ENCODE data around the gene KRTAP13-2.

KRTAP13-2 gene

DNA sequence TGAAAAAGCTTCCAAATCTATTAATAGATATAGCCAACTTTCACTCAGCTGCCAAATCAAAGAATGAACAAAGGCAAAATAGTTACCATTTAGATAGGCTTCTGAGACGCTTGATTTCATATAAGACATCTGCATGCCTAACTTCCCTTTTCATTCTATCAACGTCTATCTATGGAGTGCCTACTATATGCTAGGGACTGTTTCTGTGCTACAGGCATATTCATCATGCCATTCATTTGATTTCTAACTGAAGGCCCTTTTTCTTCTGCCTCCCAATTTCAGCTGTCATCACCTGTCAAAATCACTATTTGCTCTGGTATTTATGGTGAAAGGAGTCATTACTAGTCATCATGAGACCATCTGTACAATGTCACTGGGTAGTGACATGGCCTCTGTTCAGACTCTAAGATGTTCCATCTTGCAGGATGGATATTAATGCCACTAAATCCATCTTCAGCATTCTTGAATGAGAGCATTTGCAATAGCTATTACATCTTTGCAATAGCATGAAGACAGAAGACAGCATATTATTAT lies 19.5 kb upstream of the KRTAP13-2 start:
- TF ChIP-seq SPI1 (IDR thresholded peaks at IDR 0.05; ENCODE audit: borderline replicate concordance, low read depth) (no peak), POLR2AphosphoS5 (IDR thresholded peaks at IDR 0.05; ENCODE audit: low read depth) (no peak), GABPA (IDR thresholded peaks at IDR 0.05; ENCODE audit: low read depth) (no peak)
- TF ChIP-seq, protein P1, sequence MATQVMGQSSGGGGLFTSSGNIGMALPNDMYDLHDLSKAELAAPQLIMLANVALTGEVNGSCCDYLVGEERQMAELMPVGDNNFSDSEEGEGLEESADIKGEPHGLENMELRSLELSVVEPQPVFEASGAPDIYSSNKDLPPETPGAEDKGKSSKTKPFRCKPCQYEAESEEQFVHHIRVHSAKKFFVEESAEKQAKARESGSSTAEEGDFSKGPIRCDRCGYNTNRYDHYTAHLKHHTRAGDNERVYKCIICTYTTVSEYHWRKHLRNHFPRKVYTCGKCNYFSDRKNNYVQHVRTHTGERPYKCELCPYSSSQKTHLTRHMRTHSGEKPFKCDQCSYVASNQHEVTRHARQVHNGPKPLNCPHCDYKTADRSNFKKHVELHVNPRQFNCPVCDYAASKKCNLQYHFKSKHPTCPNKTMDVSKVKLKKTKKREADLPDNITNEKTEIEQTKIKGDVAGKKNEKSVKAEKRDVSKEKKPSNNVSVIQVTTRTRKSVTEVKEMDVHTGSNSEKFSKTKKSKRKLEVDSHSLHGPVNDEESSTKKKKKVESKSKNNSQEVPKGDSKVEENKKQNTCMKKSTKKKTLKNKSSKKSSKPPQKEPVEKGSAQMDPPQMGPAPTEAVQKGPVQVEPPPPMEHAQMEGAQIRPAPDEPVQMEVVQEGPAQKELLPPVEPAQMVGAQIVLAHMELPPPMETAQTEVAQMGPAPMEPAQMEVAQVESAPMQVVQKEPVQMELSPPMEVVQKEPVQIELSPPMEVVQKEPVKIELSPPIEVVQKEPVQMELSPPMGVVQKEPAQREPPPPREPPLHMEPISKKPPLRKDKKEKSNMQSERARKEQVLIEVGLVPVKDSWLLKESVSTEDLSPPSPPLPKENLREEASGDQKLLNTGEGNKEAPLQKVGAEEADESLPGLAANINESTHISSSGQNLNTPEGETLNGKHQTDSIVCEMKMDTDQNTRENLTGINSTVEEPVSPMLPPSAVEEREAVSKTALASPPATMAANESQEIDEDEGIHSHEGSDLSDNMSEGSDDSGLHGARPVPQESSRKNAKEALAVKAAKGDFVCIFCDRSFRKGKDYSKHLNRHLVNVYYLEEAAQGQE (IDR thresholded peaks at IDR 0.05; ENCODE audit: insufficient replicate concordance, low read depth): no peak
- TF ChIP-seq, protein P2, sequence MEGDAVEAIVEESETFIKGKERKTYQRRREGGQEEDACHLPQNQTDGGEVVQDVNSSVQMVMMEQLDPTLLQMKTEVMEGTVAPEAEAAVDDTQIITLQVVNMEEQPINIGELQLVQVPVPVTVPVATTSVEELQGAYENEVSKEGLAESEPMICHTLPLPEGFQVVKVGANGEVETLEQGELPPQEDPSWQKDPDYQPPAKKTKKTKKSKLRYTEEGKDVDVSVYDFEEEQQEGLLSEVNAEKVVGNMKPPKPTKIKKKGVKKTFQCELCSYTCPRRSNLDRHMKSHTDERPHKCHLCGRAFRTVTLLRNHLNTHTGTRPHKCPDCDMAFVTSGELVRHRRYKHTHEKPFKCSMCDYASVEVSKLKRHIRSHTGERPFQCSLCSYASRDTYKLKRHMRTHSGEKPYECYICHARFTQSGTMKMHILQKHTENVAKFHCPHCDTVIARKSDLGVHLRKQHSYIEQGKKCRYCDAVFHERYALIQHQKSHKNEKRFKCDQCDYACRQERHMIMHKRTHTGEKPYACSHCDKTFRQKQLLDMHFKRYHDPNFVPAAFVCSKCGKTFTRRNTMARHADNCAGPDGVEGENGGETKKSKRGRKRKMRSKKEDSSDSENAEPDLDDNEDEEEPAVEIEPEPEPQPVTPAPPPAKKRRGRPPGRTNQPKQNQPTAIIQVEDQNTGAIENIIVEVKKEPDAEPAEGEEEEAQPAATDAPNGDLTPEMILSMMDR (IDR thresholded peaks at IDR 0.05; ENCODE audit: insufficient read depth, low read length): no peak
- Histone ChIP-seq H3K27me3 (ENCODE audit: insufficient read depth, poor library complexity, severe bottlenecking) (no peaks in the 10 kb centered on the region), H3K4me3 (replicated peaks; ENCODE audit: insufficient read depth, low read length) (no peak overlapping the region), H3K27ac (replicated peaks) (no peak overlapping the region)
- no peak for DNase-seq (ENCODE audit: low read depth in 1 of 2, low spot score in 1 of 2)

DNA sequence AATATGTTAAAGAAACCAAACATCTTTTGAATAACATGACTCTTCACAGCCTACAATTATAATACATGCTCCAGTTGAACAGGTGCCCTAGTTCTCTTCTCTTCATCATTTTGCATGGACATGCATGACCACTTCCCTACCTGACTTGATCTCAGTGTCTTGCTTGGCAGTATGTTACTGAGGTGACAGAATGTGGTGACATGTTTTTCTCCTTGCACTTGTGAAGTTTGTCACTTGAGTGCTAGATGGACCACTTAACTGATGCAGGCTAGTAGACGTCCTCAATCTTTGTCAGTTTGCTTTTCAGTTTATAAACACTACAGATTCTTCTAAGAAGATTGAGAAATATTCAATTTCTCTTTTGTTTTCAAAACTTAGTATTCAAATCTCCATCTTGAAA lies 10.1 kb upstream of the KRTAP13-2 start:
- TF ChIP-seq, protein P2 (IDR thresholded peaks at IDR 0.05; ENCODE audit: insufficient read depth, low read length): no peak
- TF ChIP-seq GABPA (IDR thresholded peaks at IDR 0.05; ENCODE audit: low read depth) (no peak), POLR2AphosphoS5 (IDR thresholded peaks at IDR 0.05; ENCODE audit: low read depth) (no peak), SPI1 (IDR thresholded peaks at IDR 0.05; ENCODE audit: borderline replicate concordance, low read depth) (no peak)
- TF ChIP-seq, protein P1 (IDR thresholded peaks at IDR 0.05; ENCODE audit: insufficient replicate concordance, low read depth): no peak
- H3K27ac ChIP-seq (replicated peaks): no peak overlapping the region
- no peak for DNase-seq (ENCODE audit: low read depth in 1 of 2, low spot score in 1 of 2)
- no peaks in the 10 kb centered on the region for H3K27me3 ChIP-seq (ENCODE audit: insufficient read depth, poor library complexity, severe bottlenecking)
- H3K4me3 ChIP-seq (replicated peaks; ENCODE audit: insufficient read depth, low read length): no peak overlapping the region

DNA sequence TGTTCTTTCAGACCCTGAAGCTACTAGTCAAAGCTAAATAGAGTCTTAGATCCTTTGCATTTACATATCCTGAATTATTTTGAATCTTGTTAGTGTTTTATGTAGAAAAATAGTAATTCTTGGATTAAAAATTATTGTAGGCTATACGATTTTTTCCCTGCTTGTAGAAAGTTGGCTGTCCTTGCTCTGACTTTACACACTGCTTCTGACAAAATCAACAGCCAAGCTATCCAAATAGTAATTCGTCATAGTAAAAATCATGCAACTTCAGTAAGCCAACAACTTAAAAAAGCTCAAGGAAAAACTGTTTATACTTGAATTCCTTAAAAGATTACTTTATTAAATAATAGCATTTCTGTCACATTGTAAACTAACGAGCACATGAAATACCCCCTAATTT lies 16.2 kb downstream of the KRTAP13-2 start:
- Histone ChIP-seq H3K27ac (replicated peaks) (no peak overlapping the region), H3K4me3 (replicated peaks; ENCODE audit: insufficient read depth, low read length) (no peak overlapping the region), H3K27me3 (ENCODE audit: insufficient read depth, poor library complexity, severe bottlenecking) (no peaks in the 10 kb centered on the region)
- TF ChIP-seq, protein P1 (IDR thresholded peaks at IDR 0.05; ENCODE audit: insufficient replicate concordance, low read depth): no peak
- TF ChIP-seq SPI1 (IDR thresholded peaks at IDR 0.05; ENCODE audit: borderline replicate concordance, low read depth) (no peak), POLR2AphosphoS5 (IDR thresholded peaks at IDR 0.05; ENCODE audit: low read depth) (no peak), GABPA (IDR thresholded peaks at IDR 0.05; ENCODE audit: low read depth) (no peak)
- TF ChIP-seq, protein P2 (IDR thresholded peaks at IDR 0.05; ENCODE audit: insufficient read depth, low read length): no peak
- no peak for DNase-seq (ENCODE audit: low read depth in 1 of 2, low spot score in 1 of 2)

Data from HL-60 (cell line).